HG03066 (cell line): ENCODE data around the gene CUBN.

ENCODE experiments used
- ATAC-seq: cut with Tn5 transposase; IDR thresholded peaks from one replicate; pipeline ENCODE4 v1.9.1; 2021; ENCODE audit warnings: low read depth; ENCODE audit not compliant: unreplicated experiment

The CUBN gene

DNA sequence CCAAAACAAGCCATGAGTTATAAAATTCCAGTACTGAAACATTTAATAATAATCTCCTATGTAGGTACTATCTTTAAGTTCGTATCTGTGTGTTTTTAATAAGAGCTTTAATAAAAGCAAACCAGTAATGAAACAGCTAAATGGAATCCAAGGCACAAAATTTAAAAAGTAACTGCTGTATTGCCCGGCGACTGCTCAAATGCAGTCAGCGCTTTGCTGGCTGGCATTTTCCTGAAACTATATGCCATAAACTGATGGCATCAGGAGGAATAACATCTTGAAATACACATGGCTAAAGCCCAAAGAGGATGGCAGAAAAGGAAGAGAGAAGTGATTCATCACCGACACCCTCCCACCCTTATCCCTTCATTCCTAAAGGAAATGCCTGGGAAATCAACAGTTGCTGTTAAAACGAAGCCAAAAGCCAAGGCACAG, 133.1 kb downstream of the CUBN start:
- ATAC-seq: no peak

DNA sequence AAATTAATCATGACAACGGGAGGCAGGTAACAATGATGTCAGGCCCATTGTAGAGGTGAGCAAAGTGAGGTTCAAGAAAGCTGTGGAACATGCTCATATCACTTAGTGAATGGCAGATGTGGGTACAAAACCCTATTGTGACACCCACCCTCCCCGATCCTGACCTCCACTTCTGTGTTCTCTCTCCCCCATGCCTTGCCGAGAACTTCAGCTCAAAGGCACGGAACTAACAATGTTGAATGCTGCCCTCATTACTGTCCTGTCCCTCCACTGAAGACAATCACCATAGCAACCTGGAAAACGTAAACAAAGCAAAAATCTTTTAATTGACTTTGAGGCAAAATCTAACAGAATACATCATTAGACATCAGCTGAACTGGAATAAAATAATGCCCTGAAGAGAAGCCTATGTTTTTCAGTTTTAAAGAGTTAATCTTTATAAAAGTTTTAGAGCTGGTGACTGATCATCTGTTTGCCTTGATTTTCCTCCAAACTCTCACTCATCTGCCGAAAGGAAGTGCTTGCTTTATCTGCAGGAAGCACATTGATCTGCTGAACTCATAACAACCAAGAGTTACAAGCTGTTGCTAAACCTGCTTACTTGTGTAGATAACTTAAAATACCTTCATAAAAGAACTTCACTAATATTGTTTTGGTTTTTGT, 133.6 kb downstream of the CUBN start:
- no peak for ATAC-seq

DNA sequence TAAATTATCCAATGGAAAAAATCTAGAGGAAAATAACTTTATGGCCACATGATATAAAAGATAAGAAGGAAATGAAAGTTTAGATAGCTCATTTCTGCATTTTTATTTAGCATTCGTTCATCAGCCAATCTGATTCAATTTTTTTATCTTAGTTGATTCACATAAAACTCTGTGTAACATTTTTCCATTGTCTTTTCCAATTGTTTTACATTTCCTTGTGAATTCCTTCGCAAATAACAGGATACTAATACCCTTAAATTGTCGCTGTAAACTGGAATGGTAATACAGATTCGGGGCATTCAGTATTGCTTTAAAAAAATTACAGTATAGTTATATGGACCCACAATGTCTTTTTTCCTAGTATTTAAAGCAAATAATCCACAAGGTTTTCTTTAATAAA, 136.4 kb downstream of the CUBN start:
- ATAC-seq: no peak

DNA sequence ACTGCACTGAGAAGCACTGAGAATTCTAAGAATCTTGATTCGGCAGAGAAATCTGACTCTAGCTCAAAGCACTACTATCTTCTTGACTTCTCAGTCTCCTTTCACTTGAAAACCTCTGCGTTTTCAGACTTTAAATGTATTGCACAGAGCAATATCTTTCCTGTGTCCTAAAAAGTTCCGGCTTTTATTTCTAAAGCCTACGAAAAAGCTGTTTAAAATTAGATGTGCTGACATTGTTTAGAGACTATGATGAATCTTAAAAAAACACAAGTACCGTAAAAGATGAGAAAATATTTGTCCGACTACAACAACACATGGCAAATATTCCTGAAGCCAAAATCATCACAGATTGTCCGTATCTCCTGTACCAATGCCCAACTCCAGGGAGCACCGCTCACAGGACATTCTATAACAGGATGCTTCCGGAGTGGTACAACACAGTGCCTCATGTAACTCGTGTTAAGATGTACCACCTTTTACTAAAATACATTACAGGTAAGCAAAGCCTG, 136.9 kb downstream of the CUBN start:
- no peak for ATAC-seq

DNA sequence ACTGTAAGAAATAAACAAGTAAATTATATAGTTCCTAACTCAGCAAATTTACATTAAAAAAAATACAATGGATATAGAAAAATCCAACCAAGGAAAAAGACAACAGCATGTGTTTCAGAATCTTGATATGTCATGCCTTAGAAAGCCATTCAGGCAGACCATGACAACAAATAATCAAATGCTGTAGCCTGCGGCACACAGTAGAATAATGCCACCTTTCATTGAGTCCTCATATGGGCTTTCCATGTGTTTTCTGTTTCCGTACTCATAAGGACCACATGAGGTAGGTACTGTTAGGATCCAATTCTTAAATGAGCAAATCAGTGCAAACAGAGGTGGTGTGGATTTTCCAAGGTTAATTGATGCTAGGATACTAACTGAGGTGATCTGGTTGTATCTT, 138.6 kb downstream of the CUBN start:
- ATAC-seq: no peak

DNA sequence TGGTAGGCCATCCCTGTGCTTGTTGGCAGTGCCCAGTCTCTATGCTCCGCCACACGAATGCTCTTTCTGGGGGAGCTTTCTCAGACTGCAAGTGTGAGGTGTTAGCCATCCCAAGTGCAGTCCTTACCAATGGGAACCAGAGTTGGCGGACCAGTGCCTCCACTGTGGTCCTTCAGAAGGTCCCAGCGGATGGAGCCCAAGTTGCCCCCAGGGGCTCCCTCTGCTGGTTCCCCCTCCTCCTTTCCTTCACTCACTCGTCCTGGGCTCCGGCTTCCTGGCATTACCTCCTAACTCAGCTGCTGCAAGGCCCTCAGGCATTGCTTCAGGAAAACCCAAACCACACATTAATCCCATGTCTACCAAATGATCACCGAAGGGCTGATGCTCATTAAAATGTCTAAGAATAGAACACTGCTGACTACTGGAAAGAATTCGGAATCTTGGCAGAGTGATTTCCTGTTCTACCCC, 139.8 kb downstream of the CUBN start:
- ATAC-seq: no peak

DNA sequence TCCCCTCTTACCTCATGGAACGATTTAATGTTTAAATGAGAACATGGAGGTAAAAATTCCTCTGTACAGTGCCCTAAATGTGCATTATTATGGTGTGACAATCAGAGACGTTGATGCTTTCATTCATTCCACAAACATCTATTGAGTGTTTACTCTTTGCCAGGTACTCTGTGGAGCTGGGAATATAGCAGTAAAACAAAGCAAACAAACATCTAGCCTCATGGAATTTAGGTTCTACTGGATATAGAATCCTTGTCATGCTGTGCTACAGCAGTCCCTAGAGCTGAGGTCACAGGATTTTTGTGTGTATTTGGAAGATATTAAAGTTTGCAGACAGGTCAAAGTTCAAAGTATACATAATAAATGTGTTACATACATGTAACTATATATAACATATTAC, 140.7 kb downstream of the CUBN start:
- ATAC-seq: no peak

DNA sequence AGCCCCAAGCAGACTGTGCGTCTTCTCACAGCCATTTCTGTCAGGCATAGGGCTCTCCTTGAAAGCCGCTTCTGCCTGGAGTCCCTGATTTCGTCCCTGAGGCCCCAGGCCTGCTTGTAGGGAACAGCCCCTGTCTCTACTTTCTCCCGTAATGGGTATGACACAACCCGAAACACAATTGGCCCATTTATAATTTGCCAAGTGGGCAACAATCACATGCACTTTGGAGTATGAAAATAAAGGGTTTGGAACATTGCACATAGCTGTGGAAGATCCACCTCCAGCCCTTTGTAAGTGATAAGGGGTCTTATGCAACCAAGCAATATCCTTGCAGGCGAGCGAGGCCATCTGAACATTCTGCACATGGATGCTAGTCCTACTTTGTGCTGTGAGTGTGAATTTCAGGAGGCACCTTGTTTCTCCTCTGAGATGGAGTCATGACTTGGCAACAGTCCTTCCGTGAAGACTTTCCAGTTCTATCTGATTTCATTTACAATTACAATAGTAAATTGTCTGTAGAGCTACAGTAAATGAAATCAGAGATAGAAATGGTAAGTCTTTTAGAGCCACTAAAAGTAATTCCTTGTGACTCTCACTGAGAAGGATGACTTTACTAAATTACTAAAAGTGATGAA, 141.5 kb downstream of the CUBN start:
- ATAC-seq: no peak

DNA sequence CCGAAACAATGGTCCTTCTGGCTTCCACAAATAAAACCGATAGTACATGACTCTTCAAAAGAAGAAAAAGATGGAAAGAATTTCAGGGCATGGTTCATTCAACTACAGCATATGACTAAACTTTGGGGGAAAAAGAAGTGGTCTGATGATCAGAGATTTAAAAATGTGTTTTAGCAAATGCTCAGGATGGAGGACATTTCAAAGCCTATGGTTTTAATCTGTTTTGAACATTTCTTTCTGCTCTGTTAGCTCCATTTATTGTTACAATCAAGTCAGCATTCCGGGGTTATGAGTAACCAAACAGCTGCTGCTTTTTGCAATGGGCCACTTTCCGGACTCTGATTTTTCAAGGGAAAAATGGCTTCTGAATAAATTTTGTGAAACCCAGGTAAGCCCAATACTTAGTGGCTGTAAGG, 142.4 kb downstream of the CUBN start:
- ATAC-seq: no peak

DNA sequence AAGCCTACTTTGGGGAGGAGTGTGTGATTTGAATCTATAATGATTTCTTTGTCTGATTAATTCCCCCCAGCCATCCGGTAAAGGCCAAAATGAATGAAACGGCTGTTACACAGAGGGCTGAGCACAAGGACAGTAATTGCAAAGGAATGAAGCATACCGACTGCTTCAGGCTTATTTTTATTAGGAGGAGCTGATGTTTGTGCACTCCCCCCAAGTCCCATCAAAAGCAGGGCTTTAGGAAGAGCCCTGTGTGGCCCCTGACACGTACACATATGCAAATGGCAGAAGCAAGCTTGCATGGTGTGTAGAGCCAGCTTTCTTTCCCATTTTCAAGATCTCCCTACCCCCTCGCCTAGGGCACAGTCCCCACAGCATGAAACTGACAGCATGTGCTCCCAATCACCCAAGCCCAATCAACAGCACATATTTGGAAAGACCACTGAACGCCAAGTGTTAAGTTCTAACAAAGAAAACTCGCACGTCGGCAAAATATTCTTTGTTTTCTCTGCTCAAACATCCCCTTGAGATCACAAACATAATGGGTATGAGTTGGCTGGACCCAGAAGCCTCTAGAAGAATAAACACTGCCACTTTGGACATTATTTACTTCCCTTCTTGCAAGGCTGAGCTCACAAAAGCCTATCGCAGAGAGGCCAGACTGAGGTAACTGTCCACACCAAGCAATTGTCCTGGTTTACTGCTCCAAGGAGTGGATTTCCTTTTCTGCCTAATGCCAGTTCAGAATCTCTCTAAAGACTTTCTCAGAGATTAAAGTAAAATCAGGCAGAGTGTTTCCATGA, 143.0 kb downstream of the CUBN start:
- no peak for ATAC-seq

DNA sequence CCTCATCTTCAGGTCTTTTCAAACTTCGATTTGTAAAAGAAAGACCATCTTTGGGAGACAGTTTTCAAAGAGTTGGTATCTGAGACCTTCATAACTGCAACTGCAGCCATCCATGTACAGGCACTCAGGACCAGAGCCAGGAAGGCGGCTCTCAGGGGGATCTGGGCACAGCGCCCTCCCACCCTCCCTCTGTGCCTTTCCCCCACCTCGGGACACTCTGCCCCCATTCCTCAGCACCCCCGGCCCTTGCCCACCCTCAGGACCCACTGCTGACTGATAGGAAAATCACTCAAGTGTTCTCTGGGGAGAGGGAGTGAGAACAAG, 143.6 kb downstream of the CUBN start:
- no peak for ATAC-seq

DNA sequence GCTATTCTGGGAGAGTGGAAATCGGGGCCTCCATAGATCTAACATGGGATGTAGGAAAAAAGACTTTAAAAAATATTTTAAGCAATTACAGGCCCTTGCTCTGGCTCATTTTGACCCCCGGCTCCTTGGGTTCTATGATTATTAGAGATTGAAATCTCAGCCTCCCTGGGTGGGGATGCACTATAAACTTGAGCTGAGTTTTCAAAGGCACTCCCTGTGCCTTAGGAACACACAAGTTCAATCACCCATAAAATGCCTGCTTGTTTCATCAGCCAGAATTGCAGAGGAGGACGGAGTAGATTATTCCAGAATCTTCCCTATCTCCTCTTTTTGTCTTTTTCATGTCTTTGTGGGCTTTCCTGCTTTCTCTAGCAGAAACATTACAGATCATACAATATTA, 145.4 kb downstream of the CUBN start:
- ATAC-seq: no peak

DNA sequence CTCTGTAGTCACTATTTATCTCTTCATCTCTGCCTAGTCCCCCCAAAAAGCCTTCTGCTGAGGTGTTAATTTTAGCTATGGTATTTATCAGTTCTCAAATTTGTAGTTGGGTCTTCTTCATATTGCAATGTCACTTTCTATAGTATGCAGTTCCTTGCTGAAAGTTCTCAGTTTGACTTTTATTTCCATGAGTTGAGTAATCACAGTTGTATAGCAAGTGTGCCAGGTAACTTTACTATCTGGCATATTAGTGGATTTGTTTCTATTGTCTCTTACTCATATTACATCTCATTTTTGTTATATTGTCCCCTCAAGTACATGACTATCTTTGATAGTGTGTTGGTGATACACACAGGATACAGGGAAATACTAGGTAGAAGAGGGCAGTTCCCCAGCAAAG, 152.8 kb downstream of the CUBN start:
- ATAC-seq: no peak

DNA sequence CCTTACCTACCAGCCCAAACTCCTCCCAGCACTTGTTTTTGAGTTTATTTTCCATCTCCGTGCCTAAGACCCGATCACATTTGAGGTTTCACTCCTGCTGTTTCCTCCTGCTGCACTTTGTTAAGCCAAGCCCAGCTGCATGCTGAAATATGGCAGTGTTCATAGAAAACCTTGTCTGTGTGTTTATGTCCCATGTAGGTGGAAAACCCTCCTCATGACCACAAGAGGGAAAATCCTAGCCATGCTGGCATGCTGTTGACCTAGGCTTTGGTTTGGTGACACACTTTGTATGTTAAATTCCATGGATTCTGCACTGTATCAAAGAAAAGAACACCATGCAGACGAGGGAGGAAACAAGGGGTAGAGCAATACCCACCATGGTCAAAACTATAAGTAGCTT, 154.4 kb downstream of the CUBN start:
- ATAC-seq: no peak

DNA sequence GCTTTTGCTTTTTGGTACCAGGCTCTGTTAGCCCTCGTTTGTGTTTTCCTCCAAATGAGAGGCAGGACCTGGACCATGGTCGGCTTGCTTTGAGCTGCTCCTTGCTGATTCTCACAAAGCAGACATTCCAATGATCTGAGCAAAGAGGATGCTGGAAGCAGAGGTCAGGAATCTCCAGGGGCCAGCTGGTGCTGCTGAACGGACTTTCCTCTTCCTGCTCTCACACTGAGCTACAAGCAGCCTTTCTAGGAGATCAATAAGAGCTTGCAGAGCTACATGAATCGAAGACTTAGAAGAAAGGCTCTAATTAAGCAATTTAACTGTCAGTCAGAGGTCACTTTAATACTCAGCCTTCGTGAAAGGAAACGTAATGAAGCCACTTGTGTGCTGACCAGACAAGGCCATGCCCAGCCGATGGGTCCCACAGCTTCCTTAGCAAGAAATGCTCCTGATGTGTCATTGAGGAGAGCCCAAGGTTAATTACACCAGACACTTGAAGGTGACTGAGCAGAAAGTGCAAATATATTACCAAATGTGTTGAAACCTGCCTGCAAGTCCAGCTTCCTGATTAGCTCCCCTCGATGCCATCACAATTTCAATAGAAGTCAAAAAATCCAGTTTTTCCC, 161.1 kb downstream of the CUBN start:
- ATAC-seq: no peak

DNA sequence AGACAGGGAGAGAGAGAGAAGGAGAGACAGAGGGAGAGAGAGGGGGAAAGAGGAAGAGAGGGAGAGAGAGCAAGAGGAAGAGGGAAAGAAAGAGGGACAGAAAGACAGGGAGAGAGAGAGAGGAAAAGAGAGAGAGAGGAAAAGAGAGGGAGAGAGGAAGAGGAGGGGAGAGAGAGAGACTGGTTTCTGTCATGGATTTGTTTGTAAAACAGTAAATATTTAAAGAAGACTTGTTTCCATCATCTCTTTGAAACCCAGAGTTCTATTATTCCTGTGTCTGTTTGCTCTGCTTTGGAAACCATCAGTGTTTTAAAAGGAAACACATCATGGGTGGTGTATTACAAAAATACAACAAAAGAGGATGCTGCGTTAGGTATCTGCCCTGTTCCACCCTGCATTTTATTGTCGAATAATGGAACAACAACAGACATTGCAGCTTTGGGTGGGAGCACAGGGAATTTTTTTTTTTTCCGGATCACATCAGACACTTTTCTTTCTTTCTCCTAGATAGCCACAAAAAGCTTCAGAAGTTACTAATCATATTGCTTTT, 161.7 kb downstream of the CUBN start:
- no peak for ATAC-seq

DNA sequence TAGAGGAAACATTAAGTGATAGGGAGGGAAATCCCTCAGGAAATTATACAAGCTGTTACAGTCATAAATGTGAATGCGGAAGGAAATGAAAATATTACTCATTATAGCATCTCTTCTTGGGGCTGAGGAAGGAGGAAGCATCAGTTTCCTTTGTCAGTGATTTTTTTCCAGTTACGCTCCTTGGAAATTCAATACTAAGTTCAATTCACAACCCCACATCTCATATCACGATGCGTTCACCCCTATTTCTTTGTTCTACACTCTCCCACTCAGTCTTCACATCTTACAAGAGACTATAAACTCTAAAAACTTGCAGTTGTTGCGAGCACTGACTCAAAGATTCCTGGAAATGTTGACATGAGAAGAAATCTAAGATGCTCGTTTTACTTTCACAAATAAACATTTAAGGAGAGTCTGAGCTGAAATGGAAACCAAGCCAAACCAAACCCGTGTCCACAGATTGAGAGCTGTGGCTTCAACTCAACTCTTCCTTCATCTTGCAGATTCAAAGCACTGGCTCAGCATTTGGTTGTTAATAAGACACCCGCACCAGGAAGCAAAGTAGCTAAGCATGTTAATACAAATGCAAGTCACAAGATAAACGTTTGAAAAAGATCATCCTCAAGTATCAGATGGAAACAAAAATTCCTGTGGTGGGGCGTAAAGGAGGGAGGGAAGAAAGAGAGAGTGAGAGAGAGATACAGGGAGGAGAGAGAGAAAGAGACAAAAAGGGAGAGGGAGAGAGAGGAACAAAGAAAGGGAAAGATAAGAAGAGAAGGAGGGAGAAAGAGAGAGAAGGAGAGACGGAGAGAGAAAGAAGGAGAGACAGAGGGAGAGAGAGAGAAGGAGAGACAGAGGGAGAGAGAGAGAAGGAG, 162.4 kb downstream of the CUBN start:
- no peak for ATAC-seq

DNA sequence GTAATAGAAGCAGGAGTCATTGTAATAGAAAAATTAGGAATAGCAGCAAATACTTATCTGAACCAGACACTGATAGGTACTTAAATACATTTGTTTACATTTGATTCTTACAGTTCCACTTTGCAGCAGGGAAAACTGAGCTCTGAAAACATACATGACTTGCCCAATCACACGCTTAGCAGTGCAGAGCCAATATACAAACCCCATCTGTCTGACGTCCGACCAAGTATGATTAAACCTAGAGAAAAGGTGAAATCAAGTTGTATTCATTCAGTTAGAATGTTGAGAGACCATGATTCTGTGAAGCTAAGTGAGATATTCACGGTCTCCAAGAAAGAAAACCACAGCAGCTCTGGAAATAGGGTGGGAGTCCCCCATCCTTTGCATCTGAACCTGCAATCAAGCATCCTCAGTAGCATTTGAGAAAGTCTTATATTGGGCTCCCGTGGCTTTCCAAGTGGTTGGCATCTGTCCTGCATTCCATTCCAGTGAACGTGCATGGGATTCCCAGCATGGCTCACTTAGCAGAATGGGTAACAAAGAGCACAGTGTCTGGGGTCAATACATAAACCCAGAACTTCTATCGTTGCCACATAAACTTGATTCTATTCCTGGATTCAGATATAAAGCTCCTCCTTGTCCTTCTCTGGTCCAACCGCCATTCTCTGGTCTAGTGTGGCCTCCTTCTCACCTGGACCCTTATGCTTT, 163.7 kb downstream of the CUBN start:
- no peak for ATAC-seq

DNA sequence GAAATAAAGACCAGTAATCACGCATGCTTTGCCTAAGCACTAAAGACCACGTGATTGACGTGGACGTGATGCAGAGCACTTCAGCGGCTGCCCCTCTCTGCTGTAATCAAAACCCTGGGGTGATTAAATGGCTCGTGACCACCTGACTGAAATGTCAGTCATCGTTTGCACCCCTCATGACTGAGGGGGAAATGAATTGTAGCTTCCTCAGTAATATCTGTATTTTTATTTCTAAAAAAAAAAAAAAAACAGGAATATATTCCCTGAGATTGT, 164.3 kb downstream of the CUBN start:
- ATAC-seq: no peak
